ENCODE results near the gene PPP4R2. TPM values are rescaled to one million over a fixed set of nuclear protein-coding genes. Genes with fewer than 3 reads are reported as not detected.
A peak's percentile ranks its signal among the peaks of the same experiment; 100 is the strongest.

PPP4R2 gene
- total RNA-seq, 3 donors from 2014 or later, result 108 to 119 (median 119) TPM

GRCh38 chr3:73026111-73026759, 29.6 kb downstream of the PPP4R2 start:
- DNase-seq (no peak), ATAC-seq (no peak)
- Mint-ChIP-seq H3K4me3 (no peak overlapping the region), H3K4me1 (ENCODE audit: low read depth) (peaks cover 81% of the 10 kb centered on the region), H3K9me3 (peaks cover 5% of the 10 kb centered on the region), H3K36me3 (ENCODE audit: insufficient read depth) (peaks cover 15% of the 10 kb centered on the region), H3K27me3 (ENCODE audit: low read depth) (no peaks in the 10 kb centered on the region)

DNA sequence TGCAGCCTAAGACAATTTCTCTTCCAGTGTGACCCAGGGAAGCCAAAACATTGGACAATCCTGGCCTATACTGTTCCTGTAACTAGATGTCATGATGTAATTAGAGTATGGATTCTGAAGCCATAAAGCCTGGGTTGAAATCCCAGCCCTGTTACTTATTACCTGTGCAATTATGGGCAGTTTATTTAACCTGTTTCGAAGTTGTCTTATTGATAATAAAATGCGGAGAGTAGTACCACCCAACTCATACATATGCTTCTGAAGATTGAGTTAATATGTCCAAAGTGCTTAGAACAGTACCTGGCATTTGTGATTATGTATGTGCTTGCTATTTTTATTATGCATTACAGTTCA, 30.1 kb downstream of the PPP4R2 start:
- Mint-ChIP-seq H3K4me1 (ENCODE audit: low read depth) (peaks cover 83% of the 10 kb centered on the region), H3K27me3 (ENCODE audit: low read depth) (no peaks in the 10 kb centered on the region), H3K4me3 (no peak overlapping the region)

DNA sequence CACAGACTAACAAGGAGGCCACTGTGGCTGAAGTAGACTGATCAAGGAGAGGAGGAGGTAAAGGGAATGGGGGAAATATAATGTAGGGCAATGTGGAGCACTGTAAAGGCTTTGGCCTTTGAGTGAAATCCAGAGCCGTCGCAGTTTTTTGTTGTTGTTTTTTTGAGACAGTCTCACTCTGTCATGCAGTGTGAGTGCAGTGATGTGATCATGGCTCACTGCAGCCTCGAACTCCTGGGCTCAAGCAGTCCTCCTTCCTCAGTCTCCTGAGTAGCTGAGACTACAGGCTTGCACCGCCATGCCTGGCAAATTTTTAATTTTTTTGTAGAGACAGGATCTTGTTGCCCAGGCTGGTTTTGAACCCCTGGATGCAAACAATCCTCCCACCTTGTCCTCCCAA, 32.2 kb downstream of the PPP4R2 start:
- H3K4me1 Mint-ChIP-seq (ENCODE audit: low read depth), result peaks cover 84% of the 10 kb centered on the region
- H3K36me3 Mint-ChIP-seq (ENCODE audit: insufficient read depth), result peaks cover 23% of the 10 kb centered on the region
- no peak for DNase-seq

More for the DNA sequence above, 30.1 kb downstream of the PPP4R2 start:
- ATAC-seq (no peak), DNase-seq (no peak)
- peaks cover 5% of the 10 kb centered on the region for H3K9me3 Mint-ChIP-seq
- peaks cover 15% of the 10 kb centered on the region for H3K36me3 Mint-ChIP-seq (ENCODE audit: insufficient read depth)

GRCh38 chr3:73029321-73029796, 32.7 kb downstream of the PPP4R2 start:
- Mint-ChIP-seq H3K4me1 (ENCODE audit: low read depth) (peaks cover 86% of the 10 kb centered on the region), H3K36me3 (ENCODE audit: insufficient read depth) (peaks cover 27% of the 10 kb centered on the region), H3K4me3 (peak overlapping the region; percentile 4), H3K27me3 (ENCODE audit: low read depth) (no peaks in the 10 kb centered on the region), H3K9me3 (peaks cover 5% of the 10 kb centered on the region)
- DNase-seq (no peak), ATAC-seq (peak; percentile 91 to 93)

More for the DNA sequence above, 32.2 kb downstream of the PPP4R2 start:
- H3K4me3 Mint-ChIP-seq, result no peak overlapping the region
- peaks cover 5% of the 10 kb centered on the region for H3K9me3 Mint-ChIP-seq
- H3K27me3 Mint-ChIP-seq (ENCODE audit: low read depth), result no peaks in the 10 kb centered on the region
- ATAC-seq, result peak; percentile 37 to 46

DNA sequence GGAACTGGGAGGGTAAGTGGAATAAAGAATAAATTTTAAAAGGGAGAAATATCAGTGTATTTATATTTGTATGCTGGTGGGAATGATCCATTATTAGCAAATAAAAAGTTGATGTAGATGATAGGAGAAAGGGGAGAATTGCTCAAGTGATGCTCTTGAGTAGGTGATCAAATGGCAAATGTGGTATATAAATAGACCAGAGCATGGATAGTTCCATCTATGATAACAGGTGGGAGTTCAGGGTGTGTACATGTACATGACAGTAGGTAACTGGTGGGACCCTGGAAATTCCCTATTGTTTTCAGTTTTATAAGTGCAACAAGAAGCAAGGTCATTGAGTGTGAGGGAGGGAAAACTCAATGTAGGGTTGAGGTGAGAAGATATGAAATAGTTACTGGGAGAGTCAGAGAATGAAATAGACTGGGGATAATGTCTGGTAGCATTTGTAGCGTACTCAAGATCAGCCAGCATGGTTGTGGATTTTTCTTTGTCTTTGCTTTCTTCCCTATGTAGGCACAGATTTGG, 33.5 kb downstream of the PPP4R2 start:
- peaks cover 5% of the 10 kb centered on the region for H3K9me3 Mint-ChIP-seq
- no peaks in the 10 kb centered on the region for H3K27me3 Mint-ChIP-seq (ENCODE audit: low read depth)
- ATAC-seq (peak; percentile 19 to 50), DNase-seq (no peak)
- H3K4me1 Mint-ChIP-seq (ENCODE audit: low read depth), result peaks cover 88% of the 10 kb centered on the region
- H3K4me3 Mint-ChIP-seq, result no peak overlapping the region
- peaks cover 27% of the 10 kb centered on the region for H3K36me3 Mint-ChIP-seq (ENCODE audit: insufficient read depth)

DNA sequence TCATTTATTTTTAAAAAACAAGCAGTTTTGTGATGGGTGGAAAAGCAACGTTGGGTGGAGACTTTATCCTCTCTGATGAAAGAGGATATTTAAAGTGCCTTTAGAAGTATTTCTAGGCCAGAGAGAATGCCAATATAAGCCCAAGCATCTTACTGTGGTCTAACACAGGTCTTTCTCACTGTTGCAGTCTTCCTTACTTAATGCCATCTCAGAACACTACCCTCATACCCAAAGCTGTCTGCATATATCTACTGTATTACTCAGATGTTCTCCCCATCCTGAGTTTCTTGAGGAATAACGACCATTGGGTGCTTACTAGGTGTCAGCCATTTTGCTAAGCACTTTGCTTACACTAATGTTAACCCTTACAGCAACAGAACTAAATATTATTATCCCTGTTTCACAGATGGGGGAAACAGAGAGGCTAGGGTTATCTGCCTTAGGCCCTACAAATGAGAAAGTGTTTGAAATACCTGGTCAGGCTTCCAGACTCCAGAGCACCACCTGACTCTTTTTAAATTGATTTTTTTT, 35.0 kb downstream of the PPP4R2 start:
- DNase-seq (no peak), ATAC-seq (no peak)
- peaks cover 31% of the 10 kb centered on the region for H3K36me3 Mint-ChIP-seq (ENCODE audit: insufficient read depth)
- H3K9me3 Mint-ChIP-seq, result peaks cover 5% of the 10 kb centered on the region
- no peak overlapping the region for H3K4me3 Mint-ChIP-seq
- H3K27me3 Mint-ChIP-seq (ENCODE audit: low read depth), result no peaks in the 10 kb centered on the region
- H3K4me1 Mint-ChIP-seq (ENCODE audit: low read depth), result peaks cover 86% of the 10 kb centered on the region

GRCh38 chr3:73036694-73037591, 40.3 kb downstream of the PPP4R2 start:
- no peak overlapping the region for H3K4me3 Mint-ChIP-seq
- peaks cover 22% of the 10 kb centered on the region for H3K36me3 Mint-ChIP-seq (ENCODE audit: insufficient read depth)
- no peaks in the 10 kb centered on the region for H3K9me3 Mint-ChIP-seq
- ATAC-seq, result peak; percentile 64 to 69
- H3K4me1 Mint-ChIP-seq (ENCODE audit: low read depth), result peaks cover 89% of the 10 kb centered on the region
- no peak for DNase-seq
- H3K27me3 Mint-ChIP-seq (ENCODE audit: low read depth), result no peaks in the 10 kb centered on the region

DNA sequence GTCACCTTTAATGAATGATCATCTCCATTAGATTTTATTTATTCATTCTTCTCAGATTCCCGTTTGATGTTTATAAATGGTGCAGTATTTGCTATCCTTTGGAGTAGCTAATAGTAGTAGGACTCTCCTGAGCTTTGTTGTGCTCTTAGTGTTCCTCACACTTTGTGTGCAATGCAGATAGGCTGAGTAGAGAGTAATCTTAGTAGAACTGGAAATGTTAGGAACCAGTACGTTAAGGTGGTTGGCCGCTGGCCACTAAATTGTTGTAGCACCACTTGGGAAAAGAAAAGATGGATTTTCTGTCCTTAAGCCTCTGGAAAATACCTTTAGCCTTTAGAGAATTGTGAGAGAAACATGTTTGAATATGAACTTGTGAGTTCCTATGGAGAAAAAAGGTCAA, 44.9 kb downstream of the PPP4R2 start:
- Mint-ChIP-seq H3K9me3 (no peaks in the 10 kb centered on the region), H3K4me1 (ENCODE audit: low read depth) (peaks cover 86% of the 10 kb centered on the region), H3K27me3 (ENCODE audit: low read depth) (no peaks in the 10 kb centered on the region), H3K4me3 (no peak overlapping the region), H3K36me3 (ENCODE audit: insufficient read depth) (peaks cover 10% of the 10 kb centered on the region)
- DNase-seq, result no peak
- ATAC-seq, result no peak

- Mint-ChIP-seq H3K36me3 (ENCODE audit: insufficient read depth) (peaks cover 5% of the 10 kb centered on the region), H3K4me1 (ENCODE audit: low read depth) (peaks cover 70% of the 10 kb centered on the region), H3K9me3 (no peaks in the 10 kb centered on the region), H3K4me3 (no peak overlapping the region), H3K27me3 (ENCODE audit: low read depth) (no peaks in the 10 kb centered on the region)
- peak; percentile 46 to 47 for ATAC-seq
- no peak for DNase-seq
Observed at GRCh38 chr3:73043414-73043813, 46.8 kb downstream of the PPP4R2 start.

DNA sequence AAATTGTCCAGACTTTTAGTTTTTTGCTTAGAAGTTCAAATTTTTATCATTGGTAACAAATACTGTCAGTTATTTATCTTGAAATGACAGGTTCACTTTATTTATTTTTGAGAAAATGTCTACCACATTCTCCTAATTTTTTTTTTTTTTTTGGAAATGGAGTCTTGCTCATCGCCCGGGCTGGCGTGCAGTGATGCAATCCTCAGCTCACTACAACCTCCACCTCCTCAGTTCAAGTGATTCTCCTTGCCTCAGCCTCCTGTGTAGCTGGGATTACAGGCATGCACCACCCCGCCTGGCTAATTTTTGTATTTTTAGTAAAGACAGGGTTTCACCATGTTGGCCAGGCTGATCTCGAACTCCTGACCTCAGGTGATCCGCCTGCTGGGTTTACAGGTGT, 48.8 kb downstream of the PPP4R2 start:
- H3K27me3 Mint-ChIP-seq (ENCODE audit: low read depth), result no peaks in the 10 kb centered on the region
- H3K4me3 Mint-ChIP-seq, result no peak overlapping the region
- H3K4me1 Mint-ChIP-seq (ENCODE audit: low read depth), result peaks cover 61% of the 10 kb centered on the region
- H3K36me3 Mint-ChIP-seq (ENCODE audit: insufficient read depth), result peaks cover 8% of the 10 kb centered on the region
- no peak for ATAC-seq
- DNase-seq, result no peak
- no peaks in the 10 kb centered on the region for H3K9me3 Mint-ChIP-seq

DNA sequence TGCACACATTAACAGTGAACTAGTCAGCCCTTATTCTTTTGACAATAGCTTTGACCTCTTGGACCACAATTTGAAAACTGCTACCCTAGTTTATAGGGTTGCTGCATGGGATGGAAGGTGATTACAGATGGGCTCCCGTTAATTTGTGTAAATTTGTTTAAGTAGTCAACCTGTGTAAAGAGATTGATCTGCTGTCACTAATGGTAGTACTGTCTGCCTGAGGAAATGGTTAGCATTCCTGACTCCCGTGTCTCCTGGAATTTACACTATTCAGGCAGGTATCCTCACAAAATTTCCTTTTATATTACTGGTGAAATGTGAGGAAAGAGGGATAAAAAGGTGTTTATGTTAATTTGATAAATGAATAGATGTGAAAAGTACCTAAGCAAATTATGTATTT, 49.6 kb downstream of the PPP4R2 start:
- no peak overlapping the region for H3K4me3 Mint-ChIP-seq
- H3K9me3 Mint-ChIP-seq, result no peaks in the 10 kb centered on the region

GRCh38 chr3:73049319-73049718, 52.7 kb downstream of the PPP4R2 start:
- Mint-ChIP-seq H3K4me3 (no peak overlapping the region), H3K9me3 (no peaks in the 10 kb centered on the region), H3K27me3 (ENCODE audit: low read depth) (no peaks in the 10 kb centered on the region), H3K4me1 (ENCODE audit: low read depth) (peaks cover 35% of the 10 kb centered on the region), H3K36me3 (ENCODE audit: insufficient read depth) (peaks cover 3% of the 10 kb centered on the region)
- ATAC-seq (no peak), DNase-seq (no peak)

More for the DNA sequence above, 49.6 kb downstream of the PPP4R2 start:
- no peak for ATAC-seq
- H3K4me1 Mint-ChIP-seq (ENCODE audit: low read depth), result peaks cover 54% of the 10 kb centered on the region
- H3K27me3 Mint-ChIP-seq (ENCODE audit: low read depth), result no peaks in the 10 kb centered on the region
- DNase-seq, result no peak
- H3K36me3 Mint-ChIP-seq (ENCODE audit: insufficient read depth), result peaks cover 8% of the 10 kb centered on the region

DNA sequence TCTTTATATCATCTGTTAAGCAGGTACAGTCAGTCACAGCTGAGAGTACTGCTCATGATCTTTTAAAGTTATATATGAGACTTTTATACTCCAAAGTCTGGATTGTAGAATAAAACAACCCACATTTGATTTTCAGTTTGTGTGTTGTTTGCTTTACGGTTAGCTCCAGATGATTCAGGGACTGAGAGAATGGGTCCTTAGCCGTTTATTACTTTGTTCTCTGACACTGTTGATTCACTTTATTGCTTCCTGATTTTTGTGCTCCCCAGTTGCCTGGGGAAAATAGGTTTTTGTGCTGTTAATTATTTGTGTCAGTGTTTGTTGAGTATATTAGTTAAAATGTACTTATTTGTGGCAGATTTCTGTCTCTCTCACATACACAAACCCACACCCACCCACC, 56.2 kb downstream of the PPP4R2 start:
- H3K4me1 Mint-ChIP-seq (ENCODE audit: low read depth), result peaks cover 23% of the 10 kb centered on the region
- H3K4me3 Mint-ChIP-seq, result no peak overlapping the region
- DNase-seq (no peak), ATAC-seq (no peak)
- H3K9me3 Mint-ChIP-seq, result no peaks in the 10 kb centered on the region
- H3K36me3 Mint-ChIP-seq (ENCODE audit: insufficient read depth), result peaks cover 3% of the 10 kb centered on the region
- H3K27me3 Mint-ChIP-seq (ENCODE audit: low read depth), result no peaks in the 10 kb centered on the region

- peaks cover 19% of the 10 kb centered on the region for H3K4me1 Mint-ChIP-seq (ENCODE audit: low read depth)
- DNase-seq, result no peak
- no peak for ATAC-seq
Observed at GRCh38 chr3:73055583-73055982, 59.0 kb downstream of the PPP4R2 start.

More at GRCh38 chr3:73055583-73055982, 59.0 kb downstream of the PPP4R2 start:
- Mint-ChIP-seq H3K27me3 (ENCODE audit: low read depth) (no peaks in the 10 kb centered on the region), H3K9me3 (no peaks in the 10 kb centered on the region), H3K36me3 (ENCODE audit: insufficient read depth) (peaks cover 8% of the 10 kb centered on the region), H3K4me3 (no peak overlapping the region)
